Endodermal cell (in vitro differentiated cells): ENCODE measurements around the gene NUPR1. TPM values are rescaled to one million over a fixed set of nuclear protein-coding genes. Genes with fewer than 3 reads are reported as not detected.

ENCODE experiments used
- DNase-seq: peaks from one replicate; pipeline ENCODE4 v3.0.0-alpha.2; 2017
- H3K27ac ChIP-seq: 2 replicates; pipeline ENCODE4 v1.5.1; 2013; ENCODE audit warnings: mild to moderate bottlenecking, low read depth, low read length, moderate library complexity
- H3K27me3 ChIP-seq: 2 replicates; pipeline ENCODE4 v1.6.1; 2013; ENCODE audit warnings: mild to moderate bottlenecking, low read length, moderate library complexity; ENCODE audit not compliant: insufficient read depth, control insufficient read depth, poor library complexity, severe bottlenecking
- H3K36me3 ChIP-seq: 2 replicates; pipeline ENCODE4 v1.7.0; 2013; ENCODE audit warnings: mild to moderate bottlenecking, low read length, moderate library complexity; ENCODE audit not compliant: control insufficient read depth, insufficient read depth
- H3K4me1 ChIP-seq: one replicate; pipeline ENCODE4 v1.7.0; 2013; ENCODE audit warnings: low read length; ENCODE audit not compliant: control insufficient read depth, insufficient read depth
- H3K4me3 ChIP-seq: 2 replicates; pipeline ENCODE4 v1.5.1; 2013; ENCODE audit warnings: mild to moderate bottlenecking, low read length, moderate library complexity
- H3K9ac ChIP-seq: 2 replicates; pipeline ENCODE4 v1.6.1; 2013; ENCODE audit warnings: mild to moderate bottlenecking, low read length, moderate library complexity; ENCODE audit not compliant: poor library complexity, severe bottlenecking; ENCODE audit errors: extremely low read depth
- H3K9me3 ChIP-seq: 2 replicates; pipeline ENCODE4 v1.6.1; 2013; ENCODE audit warnings: mild to moderate bottlenecking, low read length, moderate library complexity; ENCODE audit not compliant: control insufficient read depth
- H3K27ac Mint-ChIP-seq: 2 replicates; pipeline ENCODE4 v1.8.0; 2020; ENCODE audit warnings: mixed read lengths
- H3K27me3 Mint-ChIP-seq: 2 replicates; pipeline ENCODE4 v1.8.0; 2021; ENCODE audit warnings: mild to moderate bottlenecking, mixed read lengths; ENCODE audit not compliant: insufficient read depth
- H3K36me3 Mint-ChIP-seq: 2 replicates; pipeline ENCODE4 v1.8.0; 2020; ENCODE audit warnings: low read depth, mixed read lengths
- H3K4me1 Mint-ChIP-seq: 2 replicates; pipeline ENCODE4 v1.8.0; 2020; ENCODE audit warnings: mixed read lengths
- H3K4me3 Mint-ChIP-seq: 2 replicates; pipeline ENCODE4 v1.8.0; 2020; ENCODE audit warnings: mild to moderate bottlenecking, moderate library complexity, mixed read lengths
- H3K9me3 Mint-ChIP-seq: 2 replicates; pipeline ENCODE4 v1.8.0; 2020; ENCODE audit warnings: mild to moderate bottlenecking, mixed read lengths
- WGBS, 2 experiments: methylation state at CpG; one replicate each; pipeline versions ENCODE4 v1.1.5 to v1.1.7; 2013; ENCODE audit warnings: missing lambda C conversion rate in 2 of 2, mixed read lengths in 1 of 2; ENCODE audit not compliant: insufficient coverage in 1 of 2, insufficient read length in 1 of 2; 5-methylcytosine and 5-hydroxymethylcytosine counted together
- total RNA-seq, 2 donors: library from RNA; stranded (reverse); fragmentation: NEBNext Ultra II Directional in 1 of 2; extraction: Animal tissue kit (Norgen Biotek cat#: 25700) in 1 of 2; gene quantifications; 2 replicates in 1 of 2; 3 replicates in 1 of 2; pipeline ENCODE4 v1.2.1, GENCODE V29; 2021
- TF ChIP-seq, protein P1 (sequence below): fragments of 200-600 bp; sonication (generic); conservative IDR thresholded peaks from 2 replicates; pipeline ENCODE4 v1.5.0; 2021; ENCODE audit warnings: antibody characterized with exemption, mild to moderate bottlenecking

NUPR1 gene
- total RNA-seq, 2 donors from 2014 or later: not detected

- Mint-ChIP-seq H3K36me3 (no peaks in the 10 kb centered on the region), H3K27ac (no peak overlapping the region), H3K27me3 (no peaks in the 10 kb centered on the region), H3K4me1 (no peaks in the 10 kb centered on the region), H3K4me3 (no peak overlapping the region), H3K9me3 (peaks cover 20% of the 10 kb centered on the region)
- H3K9me3 ChIP-seq: peaks cover 9% of the 10 kb centered on the region
- H3K27me3 ChIP-seq: no peaks in the 10 kb centered on the region
- H3K27ac ChIP-seq: no peak overlapping the region
- DNase-seq: no peak
- no peaks in the 10 kb centered on the region for H3K4me1 ChIP-seq
- no peaks in the 10 kb centered on the region for H3K36me3 ChIP-seq
- no peak overlapping the region for H3K4me3 ChIP-seq
- WGBS, 2 experiments: 88 to 93% methylated on average over 4 to 10 of the region's 11 CpGs
- H3K9ac ChIP-seq: no peak overlapping the region
- TF ChIP-seq, protein P1, sequence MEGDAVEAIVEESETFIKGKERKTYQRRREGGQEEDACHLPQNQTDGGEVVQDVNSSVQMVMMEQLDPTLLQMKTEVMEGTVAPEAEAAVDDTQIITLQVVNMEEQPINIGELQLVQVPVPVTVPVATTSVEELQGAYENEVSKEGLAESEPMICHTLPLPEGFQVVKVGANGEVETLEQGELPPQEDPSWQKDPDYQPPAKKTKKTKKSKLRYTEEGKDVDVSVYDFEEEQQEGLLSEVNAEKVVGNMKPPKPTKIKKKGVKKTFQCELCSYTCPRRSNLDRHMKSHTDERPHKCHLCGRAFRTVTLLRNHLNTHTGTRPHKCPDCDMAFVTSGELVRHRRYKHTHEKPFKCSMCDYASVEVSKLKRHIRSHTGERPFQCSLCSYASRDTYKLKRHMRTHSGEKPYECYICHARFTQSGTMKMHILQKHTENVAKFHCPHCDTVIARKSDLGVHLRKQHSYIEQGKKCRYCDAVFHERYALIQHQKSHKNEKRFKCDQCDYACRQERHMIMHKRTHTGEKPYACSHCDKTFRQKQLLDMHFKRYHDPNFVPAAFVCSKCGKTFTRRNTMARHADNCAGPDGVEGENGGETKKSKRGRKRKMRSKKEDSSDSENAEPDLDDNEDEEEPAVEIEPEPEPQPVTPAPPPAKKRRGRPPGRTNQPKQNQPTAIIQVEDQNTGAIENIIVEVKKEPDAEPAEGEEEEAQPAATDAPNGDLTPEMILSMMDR: no peak
Observed at GRCh38 chr16:28526201-28527099, 12.3 kb downstream of the NUPR1 start.

GRCh38 chr16:28524681-28525171 is 14.0 kb downstream of the NUPR1 start:
- Mint-ChIP-seq H3K4me3 (no peak overlapping the region), H3K27ac (no peak overlapping the region)

GRCh38 chr16:28522792-28523191 is 16.0 kb downstream of the NUPR1 start:
- peaks cover 9% of the 10 kb centered on the region for H3K9me3 ChIP-seq
- H3K9ac ChIP-seq: no peak overlapping the region
- H3K4me3 ChIP-seq: no peak overlapping the region
- 86 to 90% methylated on average over 11 of the region's 11 CpGs for WGBS, 2 experiments
- H3K27ac ChIP-seq: no peak overlapping the region
- Mint-ChIP-seq H3K36me3 (no peaks in the 10 kb centered on the region), H3K4me3 (no peak overlapping the region), H3K27ac (no peak overlapping the region), H3K9me3 (peaks cover 20% of the 10 kb centered on the region), H3K4me1 (no peaks in the 10 kb centered on the region), H3K27me3 (no peaks in the 10 kb centered on the region)
- no peak for DNase-seq
- H3K4me1 ChIP-seq: no peaks in the 10 kb centered on the region
- H3K36me3 ChIP-seq: no peaks in the 10 kb centered on the region
- TF ChIP-seq, protein P1: no peak
- no peaks in the 10 kb centered on the region for H3K27me3 ChIP-seq

More at GRCh38 chr16:28524681-28525171, 14.0 kb downstream of the NUPR1 start:
- Mint-ChIP-seq H3K36me3 (no peaks in the 10 kb centered on the region), H3K9me3 (peaks cover 20% of the 10 kb centered on the region), H3K27me3 (no peaks in the 10 kb centered on the region), H3K4me1 (no peaks in the 10 kb centered on the region)
- Histone ChIP-seq H3K4me1 (no peaks in the 10 kb centered on the region), H3K9me3 (peaks cover 9% of the 10 kb centered on the region), H3K9ac (no peak overlapping the region), H3K27ac (no peak overlapping the region), H3K27me3 (no peaks in the 10 kb centered on the region), H3K36me3 (no peaks in the 10 kb centered on the region), H3K4me3 (no peak overlapping the region)
- TF ChIP-seq, protein P1: no peak
- WGBS, 2 experiments: 85 to 93% methylated on average over 6 of the region's 6 CpGs
- DNase-seq: no peak
